HG02588 (cell line): ENCODE data around the gene UBL7.

ENCODE experiments used
- ATAC-seq: cut with Tn5 transposase; IDR thresholded peaks from one replicate; pipeline ENCODE4 v1.9.1; 2021; ENCODE audit warnings: mild to moderate bottlenecking, moderate library complexity; ENCODE audit not compliant: unreplicated experiment

Gene UBL7

DNA sequence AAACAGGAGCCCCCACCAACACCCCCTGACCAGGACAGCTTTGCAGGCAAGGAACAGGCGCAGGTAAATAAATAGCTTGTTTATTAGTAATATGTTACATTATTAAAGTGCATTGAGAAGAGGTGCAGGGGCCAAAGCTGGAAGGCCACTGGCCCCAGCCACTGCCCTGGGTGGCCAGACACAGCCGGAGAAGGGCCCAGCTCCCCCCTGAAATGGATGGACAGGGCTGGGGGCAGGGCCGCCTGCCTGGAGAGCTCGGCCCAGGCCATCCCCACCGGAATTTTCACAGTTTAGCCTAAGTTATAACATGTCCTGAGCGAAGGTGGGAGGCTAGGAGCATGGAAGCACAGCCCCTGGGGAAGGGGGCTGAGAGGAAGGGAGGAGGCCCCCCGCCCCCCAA, 51.7 kb downstream of the UBL7 start:
- ATAC-seq, result no peak

DNA sequence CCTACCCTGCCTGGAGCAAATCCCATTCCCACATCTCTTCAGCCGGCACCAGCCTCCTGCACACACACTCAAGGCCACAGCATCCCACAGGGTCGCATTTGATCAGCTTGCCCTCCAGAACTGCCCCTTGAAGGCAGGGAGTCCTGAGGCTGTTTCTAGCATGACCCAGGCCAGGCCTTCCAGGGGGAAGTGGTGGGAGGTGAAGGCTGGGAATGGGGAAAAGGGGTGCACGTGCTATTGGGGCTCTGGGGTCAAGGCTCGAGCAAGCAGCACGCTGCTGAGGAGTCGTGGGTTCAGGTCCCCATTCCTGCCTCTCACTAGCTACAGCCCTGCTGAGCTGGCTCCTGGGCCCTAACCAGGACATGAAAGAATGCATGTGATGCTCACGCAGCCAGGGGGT, 52.1 kb downstream of the UBL7 start:
- ATAC-seq, result no peak

DNA sequence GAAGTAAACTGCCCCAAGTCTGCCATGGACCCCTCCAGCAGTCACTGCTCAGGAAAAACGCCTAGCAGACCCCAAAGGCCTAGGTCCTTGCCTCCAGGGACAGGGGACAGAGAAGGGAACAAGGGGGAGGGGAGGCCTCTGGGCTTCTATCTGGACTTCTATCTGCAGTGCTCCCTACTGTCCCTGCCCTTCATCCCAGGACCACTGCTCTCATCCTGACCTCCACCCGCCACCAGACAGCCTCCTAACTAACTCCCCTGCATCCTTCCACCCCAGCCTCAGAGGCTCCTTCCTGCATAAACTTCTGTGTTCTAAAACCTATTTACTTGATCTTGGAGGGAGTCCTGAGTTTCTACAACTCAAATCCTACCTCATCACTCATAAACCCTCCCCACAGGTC, 52.6 kb downstream of the UBL7 start:
- no peak for ATAC-seq

DNA sequence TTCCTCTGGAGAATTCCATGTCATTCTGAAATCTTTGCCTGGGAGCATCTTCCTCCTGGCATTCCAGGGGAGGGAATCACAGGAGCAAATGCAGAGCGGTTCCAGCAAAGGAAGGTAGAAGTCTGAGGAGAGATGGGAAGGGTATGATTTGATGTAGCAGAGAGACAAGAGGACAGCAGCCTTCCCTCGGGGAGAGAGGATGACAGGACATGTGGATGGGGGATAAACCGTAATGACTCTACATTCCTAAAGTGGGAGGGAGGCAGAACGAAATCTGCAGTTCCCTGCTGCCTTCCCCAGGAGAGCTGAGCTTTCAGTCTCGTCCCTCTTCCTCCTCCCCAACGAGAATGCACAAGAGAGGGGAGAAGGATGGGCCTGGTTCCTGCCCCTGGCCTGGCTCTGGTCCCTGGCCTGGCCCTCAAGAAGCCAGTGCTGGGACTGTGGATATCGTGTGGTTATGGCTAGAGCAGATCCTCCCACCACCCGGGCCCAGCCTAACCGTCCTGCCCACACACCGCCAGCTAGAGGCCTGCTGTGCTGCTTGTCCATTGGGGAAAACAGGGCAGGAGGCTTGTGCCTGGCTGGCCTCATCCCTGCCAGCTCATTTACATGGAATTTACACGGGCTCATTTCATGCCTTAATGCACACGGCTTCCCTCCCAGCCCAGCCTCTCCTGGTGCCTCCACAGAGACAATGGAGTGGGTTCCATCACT, 53.8 kb downstream of the UBL7 start:
- no peak for ATAC-seq

DNA sequence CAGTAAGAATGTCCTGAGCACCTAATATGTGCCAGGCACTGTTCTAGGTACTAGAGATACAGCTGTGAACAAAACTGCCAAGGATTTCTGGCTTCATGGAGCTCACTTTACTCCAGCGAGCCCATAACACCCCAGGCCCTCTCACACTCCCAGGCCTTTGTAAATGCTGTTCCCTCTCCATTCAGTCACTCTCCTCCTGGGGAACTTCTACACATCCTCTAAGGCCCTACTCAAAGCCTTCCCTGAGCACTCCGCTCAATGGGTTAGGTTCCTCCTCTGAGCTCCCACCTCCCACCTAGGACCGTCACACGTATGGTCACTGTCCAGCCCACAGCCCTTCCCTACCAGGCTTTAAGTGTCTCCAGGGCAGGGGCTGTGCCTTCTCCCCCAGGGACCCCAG, 54.4 kb downstream of the UBL7 start:
- no peak for ATAC-seq

DNA sequence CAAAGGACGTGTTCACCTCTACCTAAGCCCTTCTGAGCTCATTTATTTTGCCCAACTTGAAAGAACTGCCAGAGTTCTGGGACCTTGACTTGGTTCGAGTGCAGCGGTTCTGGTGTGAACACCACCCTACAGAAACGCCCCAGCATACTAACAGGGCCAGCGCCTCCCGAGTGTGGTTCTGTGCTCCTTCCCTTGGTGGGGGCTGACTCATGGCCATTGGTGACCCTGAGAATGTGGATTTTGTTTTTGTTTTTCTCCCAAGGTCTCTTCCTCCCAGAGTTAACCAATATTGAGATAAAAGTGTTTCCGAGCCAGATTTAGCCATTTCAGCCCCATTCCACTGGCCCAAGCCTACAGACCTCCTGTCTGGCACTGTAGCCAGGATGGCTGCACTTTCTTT, 55.1 kb downstream of the UBL7 start:
- ATAC-seq, result no peak

DNA sequence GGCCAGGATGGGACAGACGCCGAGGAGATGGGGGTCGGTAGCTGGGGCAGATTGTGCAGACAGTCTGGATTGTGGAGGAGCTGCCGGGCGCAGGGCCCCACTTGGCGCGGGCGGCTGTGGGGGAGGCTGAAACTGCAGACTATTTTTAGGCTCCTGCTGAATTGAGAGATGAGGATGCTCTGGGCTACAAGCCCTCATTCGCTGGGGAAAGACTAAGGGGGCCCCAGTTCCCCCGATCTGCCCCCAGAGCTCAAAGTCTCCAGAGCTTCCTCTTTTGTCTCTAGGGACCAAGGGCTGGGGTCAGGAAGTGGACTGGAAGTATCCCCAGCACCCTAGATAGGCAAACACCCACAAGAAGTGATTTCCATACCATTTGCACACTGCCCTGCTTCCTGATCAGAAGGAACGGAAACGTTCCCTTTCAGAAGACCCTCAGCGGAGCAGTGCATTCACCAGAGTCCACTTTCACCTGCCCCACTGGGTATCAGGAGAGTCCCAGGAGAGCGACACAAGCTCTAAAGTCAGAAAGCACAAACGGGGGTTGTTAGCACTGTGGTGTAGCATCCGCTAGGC, 56.9 kb downstream of the UBL7 start:
- ATAC-seq, result peak; percentile 27

DNA sequence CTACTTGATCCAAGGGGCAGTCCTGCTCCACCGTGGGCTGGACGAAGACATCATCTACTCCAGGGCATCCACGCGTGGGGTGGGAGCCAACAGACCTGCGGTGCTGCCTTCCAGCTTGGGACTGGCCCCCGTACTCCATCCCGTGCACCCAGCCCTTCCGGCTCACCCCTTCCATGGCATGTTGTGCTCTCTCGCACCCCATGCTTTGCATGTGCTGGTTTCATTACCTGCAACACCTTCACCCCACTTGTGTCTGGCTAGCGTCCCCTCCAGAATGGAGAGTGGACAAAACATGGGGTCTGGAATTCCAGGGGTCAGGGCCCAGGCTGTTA, 57.4 kb downstream of the UBL7 start:
- no peak for ATAC-seq

DNA sequence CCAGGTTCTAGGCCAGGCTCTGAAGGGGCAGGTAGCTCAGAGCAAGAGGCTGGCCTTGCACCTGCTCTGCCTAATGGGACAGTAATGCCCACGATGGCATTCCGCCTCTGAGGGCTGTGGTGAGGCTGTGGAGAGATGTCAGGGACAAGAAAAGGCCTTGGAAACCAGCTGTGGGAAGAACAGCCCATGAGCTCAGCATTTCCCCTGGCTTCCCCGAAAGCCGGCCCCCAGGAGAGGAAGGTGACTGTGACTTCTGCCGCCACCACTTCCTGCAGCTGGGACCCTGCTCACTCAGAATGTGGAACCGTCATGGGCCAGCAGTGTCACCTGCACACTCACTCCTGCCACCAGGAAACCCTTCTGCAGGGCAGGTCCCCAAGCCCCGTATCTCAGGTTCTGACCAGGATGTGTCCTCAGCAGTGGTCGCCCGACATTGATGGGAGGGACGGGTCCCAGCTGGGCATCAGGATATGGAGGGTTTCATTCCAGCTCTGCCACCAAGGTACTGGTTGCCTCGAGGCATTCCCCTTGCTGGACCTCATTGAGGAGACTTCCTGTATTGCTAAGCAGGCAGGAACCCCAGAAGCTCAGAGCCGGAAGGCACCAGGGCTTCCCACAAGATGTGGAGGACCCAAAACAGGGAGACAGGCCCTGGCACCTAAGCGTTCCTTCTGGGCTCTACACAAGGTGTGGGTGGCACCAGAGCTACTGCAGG, 57.9 kb downstream of the UBL7 start:
- peak; percentile 26 for ATAC-seq

DNA sequence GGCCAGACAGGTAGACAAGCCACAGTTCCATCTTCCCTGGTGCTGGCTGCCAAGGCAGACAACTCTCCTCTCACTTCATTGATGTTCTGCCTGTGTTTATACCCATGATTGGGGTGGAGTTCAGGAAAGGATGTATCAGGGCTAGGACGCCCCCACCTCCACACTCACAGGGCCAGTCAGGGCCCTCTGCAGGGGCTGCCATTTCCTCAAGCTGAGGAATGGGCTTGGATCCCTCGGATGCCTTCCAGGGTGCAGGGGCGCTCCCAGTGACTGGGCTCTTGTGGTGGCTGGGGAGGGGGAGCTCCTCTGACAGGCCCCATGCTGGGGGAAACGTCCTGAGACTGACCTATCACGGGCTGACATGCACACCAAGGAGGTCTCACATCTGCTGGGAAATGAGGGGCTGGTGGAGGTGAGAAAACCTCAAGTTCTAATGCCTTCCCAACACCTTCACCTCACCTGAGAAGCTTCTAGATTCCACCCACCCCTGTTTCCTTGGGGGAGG, 58.6 kb downstream of the UBL7 start:
- ATAC-seq, result no peak

DNA sequence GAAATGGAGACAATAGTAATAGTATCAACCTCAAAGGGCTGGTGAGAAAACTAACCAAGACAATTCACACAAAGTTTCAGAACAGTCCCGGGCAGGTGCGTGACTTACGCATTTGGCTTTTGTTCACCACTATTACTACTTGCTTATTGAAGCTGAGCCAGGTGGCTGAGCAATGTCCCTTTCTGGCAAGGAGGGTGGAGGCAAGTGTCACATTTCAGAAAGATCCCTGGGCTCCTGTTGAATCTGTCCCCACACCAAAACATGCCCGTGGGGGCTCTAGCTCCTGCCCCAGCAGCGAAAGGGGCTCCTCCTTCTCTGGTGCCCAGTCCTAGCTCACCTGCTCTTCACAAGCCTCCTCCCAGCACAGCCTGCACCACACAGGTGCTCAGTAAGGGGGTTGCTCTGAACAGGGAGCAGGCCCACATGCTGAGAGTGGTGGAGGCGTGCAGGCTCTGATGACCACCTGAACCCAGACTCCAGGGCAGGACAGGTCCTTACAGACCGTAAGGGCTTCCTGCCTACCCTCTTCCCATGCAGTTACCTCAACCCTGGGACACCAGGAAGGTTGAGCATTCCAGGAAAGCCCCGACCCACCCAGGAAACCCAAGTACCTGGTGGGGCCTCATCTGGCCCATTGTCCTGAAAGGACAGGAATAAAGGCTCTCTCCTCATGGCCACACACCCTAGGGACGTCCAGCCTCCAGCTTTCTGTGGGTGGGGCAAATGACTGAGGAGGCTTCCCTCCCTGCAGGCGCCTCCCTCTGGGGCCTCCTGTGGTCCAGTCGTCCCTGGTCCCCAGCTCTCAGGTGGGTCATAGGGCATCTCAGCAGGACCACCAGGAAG, 59.8 kb downstream of the UBL7 start:
- ATAC-seq, result no peak

DNA sequence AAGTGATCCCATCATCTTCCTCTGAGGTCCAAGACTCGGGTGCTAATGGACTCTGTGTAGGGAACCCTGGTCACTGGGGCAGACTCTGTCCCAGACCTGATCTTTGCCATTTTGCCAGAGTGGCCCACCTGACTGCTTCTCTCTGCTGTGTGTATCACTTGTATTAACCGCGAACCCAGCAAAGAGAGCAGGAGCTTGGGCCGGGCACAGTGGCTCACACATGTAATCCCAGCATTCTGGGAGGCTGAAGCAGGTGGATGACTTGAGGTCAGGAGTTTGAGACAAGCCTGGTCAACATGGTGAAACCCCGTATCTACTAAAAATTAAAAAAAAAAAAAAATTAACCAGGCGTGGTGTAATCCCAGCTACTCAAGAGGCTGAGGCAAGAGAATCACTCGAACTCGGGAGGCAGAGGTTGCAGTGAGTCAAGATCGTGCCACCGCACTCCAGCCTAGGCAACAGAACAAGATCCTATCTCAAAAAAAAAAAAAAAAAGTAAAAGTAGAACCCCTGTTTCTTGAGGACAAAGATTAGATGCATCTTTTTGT, 60.6 kb downstream of the UBL7 start:
- no peak for ATAC-seq

DNA sequence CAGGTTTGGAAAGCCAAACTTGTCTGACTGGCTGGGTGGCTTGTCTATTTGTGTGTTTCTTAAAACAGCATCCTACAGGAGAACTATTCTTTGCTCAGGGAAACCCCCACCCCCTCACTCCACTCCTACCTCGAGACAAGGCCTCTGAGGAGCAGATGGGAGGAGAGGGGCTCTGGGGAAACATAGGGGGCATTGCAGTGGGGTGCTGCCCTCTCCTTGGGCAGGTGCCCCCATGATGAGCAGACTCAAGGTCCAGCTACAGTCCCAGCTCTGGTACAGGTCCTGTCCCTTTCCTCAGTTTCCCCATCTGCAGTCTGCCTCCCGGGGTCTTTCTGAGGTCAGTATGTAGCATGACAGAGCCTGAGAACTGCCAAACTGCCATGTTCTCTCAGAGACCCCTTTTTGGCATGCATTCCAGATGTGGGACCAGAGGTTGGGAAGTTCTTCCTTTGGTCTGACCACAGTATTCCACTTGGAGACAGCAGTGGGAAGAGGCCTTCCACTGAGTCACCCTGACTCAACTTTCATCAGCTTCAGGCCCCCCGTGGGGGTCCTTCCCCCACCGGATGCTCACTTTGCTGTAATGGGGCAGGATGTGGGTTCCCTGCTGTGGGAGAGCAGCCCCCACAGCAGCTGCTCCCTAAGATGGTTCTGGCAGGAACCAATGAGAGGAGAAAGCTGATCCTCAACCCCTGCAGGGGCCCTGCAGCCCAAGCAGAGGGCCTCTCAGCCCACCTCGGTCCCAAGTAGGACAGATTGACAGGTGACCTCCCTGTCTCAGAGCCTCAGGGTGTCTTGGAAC, 61.2 kb downstream of the UBL7 start:
- no peak for ATAC-seq

DNA sequence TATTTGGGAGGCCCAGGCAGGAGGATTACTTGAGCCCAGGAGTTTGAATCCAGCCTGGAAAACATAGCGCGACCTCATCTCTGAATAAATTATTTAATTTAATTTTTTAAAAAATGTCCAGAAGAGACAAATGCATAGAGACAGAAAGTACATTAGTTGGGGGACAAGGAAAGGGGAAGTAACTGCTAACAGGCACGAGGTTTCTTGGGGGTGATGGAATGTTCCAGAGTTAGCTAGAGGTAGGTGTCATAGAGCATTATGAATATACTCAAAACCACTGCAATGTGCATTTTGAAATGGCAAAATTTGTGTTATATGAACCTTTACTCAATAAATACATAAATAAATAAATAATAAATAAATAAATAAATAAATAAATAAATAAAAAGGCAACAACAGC, 61.9 kb downstream of the UBL7 start:
- no peak for ATAC-seq

DNA sequence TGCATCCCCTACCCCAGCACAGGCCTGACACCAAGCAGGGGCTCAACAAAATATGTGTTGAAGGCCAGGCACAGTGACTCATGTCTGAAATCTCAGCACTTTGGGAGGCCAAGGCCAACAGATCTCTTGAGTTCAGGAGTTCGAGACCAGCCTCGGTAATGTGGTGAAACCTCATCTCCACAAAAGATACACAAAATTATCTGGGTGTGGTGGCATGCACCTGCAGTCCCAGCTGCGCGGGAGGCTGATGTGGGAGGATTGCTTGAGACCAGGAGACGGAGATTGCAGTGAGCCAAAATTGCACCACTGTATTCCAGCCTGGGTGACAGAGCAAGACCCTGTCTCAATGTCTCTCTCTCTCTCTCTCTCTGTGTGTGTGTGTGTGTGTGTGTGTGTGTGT, 62.8 kb downstream of the UBL7 start:
- ATAC-seq, result no peak

DNA sequence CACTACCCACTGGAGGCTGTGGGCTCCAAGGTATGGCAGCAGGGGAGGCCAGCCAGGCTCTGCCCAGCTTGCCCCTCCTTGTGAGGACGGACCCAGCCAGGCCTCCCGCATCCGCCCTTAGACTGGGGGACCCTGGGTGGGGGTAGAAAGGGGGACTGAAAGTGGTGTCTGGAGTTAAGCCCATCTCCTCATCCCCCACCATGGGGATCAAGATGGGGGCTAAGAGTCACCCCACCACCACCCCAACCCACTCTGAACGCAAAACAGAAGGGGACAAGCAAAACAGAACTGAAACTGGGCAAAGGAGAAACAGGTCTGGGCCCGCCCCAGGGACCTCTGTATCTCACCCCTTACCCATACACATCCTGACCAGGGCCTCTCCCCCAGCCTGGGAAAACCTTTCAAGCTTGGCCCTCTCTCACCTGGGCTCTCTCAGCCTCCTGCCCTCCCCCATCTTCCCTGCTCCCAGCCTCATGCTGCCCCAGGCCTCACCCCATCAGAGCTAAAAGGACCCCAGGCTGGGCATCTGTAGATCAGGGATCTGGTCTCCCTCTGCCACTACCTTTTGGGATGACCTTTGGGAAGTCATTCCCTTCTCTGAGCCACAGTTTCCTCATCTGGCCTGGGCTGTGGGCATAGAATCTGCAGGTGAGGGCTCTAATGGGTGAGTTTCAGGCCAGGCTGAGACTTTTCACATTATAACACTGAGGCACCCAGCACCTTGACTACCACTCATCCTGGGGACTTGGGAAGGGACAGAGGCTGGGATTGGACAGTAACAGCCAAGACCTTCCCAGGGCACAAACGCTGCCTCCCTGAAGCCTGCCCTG, 63.5 kb downstream of the UBL7 start:
- ATAC-seq, result no peak

DNA sequence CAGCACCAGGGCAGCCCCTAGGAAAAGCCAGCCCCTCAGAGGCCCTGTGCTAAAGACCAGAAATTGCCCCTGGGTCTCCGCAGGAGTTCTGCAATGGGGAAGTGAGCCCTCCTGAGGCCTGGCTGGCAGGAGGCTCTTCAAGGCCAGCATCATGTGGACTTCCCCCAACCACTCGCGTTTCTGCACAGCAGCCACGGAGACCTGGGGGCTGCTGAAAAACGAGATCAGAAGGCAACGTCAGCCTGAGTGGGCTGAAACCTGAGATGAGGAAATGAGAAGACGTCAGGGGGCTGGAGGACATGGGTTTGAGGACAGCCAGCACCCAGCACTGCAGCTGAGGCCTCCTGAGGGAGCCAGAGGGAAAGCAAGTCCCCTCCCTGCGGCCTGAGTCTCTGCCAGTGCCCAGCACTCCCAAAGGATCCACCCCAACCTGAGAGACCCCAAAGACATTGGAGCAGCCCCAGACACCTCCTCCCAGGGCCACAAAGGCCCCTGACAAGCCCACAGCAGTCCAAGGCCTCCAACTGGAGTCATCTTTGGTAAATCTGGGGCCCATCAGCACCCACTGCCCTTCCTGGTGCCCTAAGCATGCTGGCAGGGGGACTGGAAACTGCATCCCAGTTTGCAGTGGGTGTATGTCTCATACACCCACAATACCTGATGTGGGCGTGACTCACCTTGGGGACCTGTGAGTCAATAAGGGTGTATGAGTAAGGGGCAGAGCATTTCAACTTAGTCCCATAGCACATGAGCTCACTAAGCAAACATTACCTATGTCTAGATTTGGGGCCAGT, 64.3 kb downstream of the UBL7 start:
- peak; percentile 39 for ATAC-seq

DNA sequence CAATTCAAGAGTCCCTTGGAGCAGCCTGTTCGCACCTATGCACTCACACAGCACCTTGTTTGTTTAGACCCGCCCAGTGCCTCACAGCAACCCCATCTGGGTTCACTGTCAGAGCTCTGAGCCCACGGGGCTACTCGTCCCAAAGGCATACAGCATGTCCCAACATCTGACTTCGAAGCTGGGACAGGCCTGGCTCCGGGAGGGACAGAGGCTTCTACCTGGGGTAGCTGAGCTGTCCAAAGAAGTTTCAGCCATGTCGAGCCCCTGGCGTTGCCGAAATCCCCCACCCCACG, 64.9 kb downstream of the UBL7 start:
- ATAC-seq, result peak; percentile 1
